DND-41 (cell line): ENCODE data around the gene SERPINA3.

Source experiments
- EZH2 ChIP-seq: IDR thresholded peaks from 3 replicates; pipeline ENCODE4 v1.6.1; 2012; ENCODE audit warnings: borderline replicate concordance, low read depth, mild to moderate bottlenecking, moderate library complexity, low read length, inconsistent platforms; ENCODE audit not compliant: severe bottlenecking
- TF ChIP-seq, protein P1 (sequence below): IDR thresholded peaks from 2 replicates; pipeline ENCODE4 v1.5.1; 2012; ENCODE audit warnings: borderline replicate concordance, low read length, moderate library complexity, mild to moderate bottlenecking; ENCODE audit not compliant: poor library complexity, severe bottlenecking; ENCODE audit errors: extremely low read depth

DNA sequence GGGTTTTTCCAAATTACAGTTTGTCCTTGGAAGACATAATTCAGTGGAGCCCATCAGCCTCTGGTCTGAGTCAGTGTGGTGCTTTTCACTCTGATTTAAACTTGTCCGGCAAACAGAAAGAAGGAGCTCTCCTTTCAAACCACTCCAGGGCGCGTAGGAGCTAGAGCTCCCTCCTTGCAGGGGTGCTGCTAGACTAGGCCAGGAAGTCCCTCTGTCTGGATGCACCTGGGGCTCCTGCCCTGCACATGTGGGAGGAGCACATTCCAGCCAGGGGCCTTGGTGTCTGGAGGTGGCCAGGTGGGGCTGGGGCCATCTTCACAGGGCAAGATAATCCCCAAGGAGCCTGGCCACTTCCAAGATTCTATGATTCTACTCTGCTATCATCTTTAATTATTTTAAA, 3.1 kb downstream of the SERPINA3 start:
- TF ChIP-seq, protein P1, sequence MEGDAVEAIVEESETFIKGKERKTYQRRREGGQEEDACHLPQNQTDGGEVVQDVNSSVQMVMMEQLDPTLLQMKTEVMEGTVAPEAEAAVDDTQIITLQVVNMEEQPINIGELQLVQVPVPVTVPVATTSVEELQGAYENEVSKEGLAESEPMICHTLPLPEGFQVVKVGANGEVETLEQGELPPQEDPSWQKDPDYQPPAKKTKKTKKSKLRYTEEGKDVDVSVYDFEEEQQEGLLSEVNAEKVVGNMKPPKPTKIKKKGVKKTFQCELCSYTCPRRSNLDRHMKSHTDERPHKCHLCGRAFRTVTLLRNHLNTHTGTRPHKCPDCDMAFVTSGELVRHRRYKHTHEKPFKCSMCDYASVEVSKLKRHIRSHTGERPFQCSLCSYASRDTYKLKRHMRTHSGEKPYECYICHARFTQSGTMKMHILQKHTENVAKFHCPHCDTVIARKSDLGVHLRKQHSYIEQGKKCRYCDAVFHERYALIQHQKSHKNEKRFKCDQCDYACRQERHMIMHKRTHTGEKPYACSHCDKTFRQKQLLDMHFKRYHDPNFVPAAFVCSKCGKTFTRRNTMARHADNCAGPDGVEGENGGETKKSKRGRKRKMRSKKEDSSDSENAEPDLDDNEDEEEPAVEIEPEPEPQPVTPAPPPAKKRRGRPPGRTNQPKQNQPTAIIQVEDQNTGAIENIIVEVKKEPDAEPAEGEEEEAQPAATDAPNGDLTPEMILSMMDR: no peak
- no peak for TF ChIP-seq EZH2
